ENCODE results near the gene EIF4H.
A peak's percentile ranks its signal among the peaks of the same experiment; 100 is the strongest.
"Not testable (repeated sequence)": the region's sequence is repeated elsewhere in the genome, so short reads cannot be mapped to it uniquely, and the experiment has no call there.

Gene EIF4H

DNA sequence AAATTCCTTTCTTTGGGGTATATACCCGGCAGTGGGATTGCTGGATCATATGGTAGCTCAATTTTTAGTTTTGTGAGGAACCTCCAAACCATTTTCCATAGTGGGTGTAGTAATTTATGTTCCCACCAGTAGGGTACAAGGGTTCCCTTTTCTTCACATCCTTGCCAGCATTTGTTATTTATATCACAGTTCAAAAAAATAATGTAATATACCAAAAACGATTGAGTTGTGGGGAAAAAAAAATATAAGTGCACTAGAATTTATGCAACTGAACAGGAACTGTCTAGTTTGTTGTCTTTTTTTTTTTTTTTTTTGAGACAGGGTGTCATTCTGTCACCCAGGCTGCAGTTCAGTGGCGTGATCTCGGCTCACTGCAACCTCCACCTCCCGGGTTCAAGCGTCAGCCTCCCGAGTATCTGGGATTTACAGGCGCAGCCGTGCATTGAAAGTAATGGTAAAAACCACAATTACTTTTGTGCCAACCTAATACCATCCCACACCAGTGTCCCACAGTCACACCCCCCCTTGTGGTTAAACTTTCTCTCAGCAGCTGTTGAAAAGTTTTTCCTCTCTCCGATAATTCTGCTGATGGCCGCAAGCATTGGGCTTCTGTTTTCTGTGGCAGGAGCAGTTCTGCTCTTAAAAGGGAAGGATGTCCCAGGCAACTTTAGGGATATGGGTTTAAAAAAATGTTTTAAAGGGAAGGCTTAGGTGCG lies 28.8 kb downstream of the EIF4H start:
- peak; percentile 59 for DNase-seq

DNA sequence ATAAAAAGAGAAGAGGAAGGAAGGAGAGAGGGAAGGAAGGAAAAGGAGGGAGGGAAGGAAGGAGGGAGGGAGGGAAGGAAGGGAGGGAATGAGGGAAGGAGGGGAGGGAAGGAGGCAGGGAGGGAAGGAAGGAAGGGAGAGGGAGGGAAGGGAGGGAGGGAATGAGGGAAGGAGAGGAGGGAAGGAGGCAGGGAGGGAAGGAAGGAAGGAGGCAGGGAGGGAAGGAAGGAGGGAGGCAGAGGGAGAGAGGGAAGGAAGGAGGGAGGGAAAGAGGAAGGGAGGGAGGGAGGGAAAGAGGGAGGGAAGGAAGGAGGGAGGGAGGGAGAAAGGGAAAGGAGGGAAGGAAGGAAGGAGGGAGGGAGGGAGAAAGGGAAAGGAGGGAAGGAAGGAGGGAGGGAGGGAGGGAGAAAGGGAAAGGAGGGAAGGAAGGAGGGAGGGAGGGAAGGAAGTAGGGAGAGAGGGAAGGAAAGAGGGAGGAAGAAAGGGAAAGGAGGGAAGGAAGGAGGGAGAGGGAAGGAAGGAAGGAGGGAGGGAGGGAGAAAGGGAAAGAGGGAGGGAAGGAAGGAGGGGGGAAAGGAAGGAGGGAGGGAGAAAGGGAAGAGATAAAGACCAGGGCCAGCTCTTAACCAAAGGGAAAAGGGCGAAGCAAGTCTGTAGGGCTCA lies 29.9 kb downstream of the EIF4H start:
- no peak for DNase-seq

DNA sequence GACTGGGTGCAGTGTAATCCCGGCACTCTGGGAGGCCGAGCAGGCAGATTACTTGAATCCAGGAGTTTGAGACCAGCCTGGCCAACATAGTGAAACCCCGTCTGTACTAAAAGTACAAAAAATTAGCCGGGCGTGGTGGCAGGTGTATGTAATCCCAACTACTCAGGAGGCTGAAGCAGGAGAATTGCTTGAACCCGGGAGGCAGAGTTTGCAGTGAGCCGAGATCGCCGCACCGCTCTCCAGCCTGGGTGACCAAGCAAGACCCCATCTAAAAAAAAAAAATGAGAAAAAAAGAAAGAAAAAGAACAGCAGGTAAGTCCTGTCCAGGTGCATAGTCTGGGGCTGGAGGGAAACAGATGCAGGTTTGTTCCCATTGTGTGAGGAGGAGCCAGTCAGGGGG lies 31.9 kb downstream of the EIF4H start:
- not testable (repeated sequence) for DNase-seq

DNA sequence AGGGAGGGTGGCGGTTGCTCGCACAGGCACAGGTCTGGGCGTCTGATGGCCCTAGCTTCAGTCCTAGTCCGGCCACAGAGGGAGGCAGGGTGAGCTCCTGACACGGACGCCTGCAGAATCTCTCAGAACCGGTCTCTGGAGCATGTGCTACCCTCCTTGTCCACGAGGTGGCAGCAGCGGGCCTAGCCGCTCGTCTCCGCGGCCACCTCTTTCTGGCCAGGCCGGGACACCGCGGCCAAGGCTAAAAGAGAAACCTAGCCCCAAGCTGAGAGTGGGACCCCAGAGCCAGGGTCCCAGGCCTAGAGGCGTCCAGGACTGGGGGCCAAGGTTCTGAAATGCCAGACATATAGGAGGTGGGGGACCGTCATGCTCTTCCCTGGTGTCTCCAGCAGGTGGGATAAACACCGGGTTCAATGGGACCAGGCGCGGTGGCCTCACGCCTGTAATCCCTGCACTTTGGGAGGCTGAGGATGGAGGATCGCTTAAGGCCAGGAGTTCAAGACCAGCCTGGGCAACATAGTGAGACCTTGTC lies 32.5 kb downstream of the EIF4H start:
- peak; percentile 78 for DNase-seq

DNA sequence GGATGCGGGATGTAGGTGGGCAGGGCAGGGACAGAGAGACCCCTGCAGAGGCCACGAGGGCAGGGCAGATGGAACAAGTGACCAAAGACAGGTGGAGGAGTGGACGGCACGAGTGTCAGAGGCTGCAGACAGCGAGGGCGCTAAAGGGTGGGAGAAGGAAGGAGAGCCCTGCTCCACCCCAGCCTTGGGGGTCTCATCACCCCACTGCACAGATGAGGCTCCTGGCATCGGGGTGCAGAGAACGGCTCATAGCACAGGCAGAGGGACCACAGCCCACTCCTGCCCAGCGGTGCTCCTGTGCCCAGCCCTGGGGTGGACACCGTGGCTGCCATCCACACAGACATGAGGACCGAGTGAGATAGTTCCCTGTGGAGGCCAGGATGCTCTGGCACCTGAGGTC lies 33.4 kb downstream of the EIF4H start:
- DNase-seq, result no peak

DNA sequence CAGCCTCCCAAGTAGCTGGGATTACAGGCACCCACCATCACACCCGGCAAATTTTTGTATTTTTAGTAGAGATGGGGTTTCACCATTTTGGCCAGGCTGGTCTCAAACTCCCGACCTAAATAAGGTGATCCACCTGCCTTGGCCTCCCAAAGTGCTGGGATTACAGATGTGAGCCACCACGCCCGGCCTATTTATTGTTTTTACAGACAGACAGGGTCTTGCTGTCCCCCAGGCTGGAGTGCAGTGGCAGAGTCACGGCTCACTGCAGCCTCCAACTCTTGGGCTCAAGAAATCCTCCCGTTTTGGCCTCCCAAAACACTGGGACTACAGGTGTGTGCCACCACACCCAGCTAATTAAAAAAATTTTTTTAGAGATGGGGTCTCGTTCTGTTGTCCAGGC lies 34.1 kb downstream of the EIF4H start:
- DNase-seq, result not testable (repeated sequence)

DNA sequence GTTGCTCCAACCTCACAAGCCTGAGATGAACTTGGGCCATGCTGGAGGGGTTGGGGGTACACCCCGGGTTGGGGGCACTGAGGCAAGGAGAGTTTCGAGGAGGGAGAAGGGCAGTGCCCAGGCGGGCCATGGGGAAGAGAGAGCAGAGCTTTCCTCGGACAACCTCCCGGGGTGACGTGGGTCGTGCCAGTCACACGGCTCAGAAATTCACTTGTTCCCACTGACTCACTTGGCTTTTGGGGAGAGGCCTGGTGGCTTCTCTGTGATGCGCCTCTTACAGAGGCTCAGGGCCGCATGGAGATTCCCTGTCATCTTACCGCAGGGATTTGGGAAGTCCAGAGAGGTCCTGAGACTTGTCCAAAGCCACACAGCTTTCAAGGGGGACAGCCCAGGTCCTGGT lies 38.5 kb downstream of the EIF4H start:
- no peak for DNase-seq

DNA sequence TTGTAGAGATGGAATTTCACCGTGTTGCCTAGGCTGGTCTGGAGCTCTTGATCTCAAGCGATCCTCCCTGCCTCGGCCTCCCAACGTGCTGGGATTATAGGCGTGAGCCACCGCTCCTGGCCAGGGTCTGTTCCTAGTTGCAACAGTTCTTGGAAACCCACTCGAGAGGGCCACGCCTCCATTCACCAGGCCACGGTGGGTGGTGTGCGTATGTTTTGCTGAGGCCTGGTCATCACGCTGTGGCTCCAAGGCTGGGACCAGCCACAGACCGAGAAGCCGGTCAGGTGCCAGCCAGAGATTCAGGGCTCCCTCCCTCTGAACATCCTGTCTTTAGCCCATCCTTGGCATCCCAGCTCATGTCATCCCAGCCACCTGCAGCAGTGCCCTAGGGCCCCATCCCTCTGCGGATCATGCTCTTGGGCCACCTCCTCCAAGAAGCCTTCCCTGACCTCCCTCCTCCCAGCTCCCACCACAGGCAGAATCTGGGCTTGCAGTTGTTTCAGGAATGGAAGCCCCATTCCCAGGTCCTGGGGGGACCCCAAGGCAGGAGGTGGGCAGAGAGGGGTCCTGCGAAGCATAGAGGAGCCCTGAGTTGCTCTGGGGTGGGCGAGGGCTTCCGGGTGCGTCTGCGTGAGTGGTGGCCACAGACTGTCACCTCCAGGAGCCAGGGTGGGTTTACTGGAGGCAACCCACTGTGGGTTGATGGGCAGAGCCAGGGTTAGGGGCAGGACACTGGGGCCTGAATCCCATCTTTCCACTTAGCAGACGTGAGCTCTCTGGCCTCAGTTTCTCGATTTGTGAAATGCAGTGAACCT lies 40.9 kb downstream of the EIF4H start:
- DNase-seq, result peak; percentile 41

DNA sequence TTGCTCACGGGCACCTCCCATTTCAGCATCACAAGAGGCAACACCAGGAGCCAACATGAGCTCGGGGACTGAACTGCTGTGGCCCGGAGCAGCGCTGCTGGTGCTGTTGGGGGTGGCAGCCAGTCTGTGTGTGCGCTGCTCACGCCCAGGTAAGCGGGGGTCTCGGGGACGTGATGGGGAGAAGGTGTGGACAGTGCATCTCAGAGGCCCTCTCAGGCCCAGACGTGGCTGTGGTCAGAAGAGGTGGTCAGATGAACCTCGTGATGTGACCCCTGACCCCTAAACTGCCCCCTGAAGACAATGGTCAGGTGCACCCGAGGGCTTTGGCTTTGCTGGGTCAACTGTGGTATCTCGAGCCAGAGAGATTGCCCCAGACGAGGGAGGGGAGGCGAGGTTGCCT lies 41.8 kb downstream of the EIF4H start:
- no peak for DNase-seq

DNA sequence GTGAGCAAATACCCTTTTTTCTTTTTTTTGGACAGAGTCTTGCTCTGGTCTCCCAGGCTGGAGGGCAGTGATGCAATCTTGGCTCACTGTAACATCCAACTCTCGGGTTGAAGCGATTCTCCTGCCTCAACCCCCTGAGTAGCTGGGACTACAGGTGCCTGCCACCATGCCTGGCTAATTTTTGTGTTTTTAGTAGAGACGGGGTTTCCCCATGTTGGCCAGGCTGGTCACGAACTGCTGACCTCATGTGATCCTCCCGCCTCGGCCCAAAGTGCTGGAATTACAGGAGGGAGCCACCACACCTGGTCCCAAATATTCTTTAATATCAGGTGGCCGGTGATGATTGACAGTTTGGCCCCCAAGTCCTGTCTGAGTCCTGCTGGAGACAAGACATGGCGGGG lies 42.2 kb downstream of the EIF4H start:
- no peak for DNase-seq

DNA sequence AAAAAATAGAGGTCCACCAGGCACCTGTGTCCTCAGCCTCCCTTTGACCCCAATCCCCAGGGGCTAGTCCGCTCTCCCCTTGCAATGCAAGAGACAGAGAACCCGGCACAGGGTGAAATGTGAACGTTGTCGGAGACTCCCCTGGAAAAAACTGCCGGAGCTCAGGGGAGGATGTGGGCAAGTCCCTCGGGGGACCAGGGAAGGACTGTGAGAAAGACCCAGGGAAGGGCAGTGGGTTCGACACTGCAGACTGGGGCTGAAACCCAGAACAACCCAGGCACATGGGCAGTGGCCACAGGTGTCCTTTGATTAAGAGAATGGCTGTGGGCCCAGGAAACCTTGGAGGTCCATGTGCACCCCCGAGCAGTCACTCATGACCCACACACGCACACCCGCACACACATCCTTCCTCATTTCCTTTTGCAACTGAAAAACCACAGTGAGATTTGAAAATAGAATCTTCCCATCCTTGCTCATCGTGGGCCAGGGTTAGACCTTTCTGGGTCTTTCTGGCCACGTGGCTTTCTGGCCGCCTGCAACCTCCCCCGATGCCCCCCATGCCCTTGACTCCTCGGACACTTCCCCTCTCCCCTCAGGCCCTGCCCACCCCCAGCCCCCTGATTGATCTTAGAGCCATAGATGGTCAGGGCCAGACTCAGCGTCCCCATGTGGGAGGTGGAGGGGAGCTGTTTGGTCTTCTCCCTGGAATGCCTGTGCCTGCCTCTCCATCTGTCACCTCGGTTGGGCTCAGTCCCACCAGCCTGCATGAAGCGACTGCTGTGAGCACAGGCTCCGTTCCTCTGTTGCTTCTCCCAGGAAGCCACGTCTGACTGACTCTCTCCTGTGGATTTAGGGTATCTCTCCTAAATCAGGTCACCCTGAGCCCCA lies 43.5 kb downstream of the EIF4H start:
- peak; percentile 26 for DNase-seq

DNA sequence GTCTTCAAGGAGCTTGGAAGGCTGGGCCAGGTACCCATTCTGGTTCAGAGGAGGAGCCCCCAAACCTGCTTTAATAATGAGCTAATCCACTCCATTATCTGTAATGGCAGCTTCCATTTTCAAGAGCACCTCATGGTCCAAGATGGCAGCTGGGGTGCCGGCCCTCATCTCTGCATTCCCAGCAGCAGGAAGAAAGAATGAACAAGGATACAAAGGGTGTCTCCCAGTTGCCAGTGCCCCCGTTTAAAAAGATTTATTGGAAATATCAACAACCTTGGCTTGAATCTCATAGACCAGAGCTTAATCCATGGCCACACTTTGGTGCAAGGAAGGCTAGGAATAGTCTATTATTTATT lies 44.2 kb downstream of the EIF4H start:
- no peak for DNase-seq

DNA sequence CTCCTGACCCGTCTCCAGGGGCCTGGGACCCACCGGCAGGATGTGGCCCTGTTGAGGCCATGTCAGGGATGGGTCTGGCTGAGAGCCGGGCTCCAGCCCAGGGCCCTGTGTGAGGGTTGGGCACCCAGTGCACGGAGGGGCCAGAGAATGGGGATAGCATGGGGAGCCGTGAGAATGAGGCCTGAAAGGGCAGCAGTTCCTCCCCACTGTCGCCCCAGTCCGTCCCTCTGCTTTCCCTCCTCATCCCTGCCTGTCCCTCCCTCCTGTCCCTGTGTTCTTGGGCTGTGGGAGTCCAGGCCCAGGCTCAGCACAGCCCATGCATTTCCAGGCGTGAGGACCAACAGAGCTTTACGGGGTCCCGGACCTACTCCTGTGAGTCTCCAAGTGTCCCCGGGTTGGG lies 45.3 kb downstream of the EIF4H start:
- DNase-seq, result no peak

DNA sequence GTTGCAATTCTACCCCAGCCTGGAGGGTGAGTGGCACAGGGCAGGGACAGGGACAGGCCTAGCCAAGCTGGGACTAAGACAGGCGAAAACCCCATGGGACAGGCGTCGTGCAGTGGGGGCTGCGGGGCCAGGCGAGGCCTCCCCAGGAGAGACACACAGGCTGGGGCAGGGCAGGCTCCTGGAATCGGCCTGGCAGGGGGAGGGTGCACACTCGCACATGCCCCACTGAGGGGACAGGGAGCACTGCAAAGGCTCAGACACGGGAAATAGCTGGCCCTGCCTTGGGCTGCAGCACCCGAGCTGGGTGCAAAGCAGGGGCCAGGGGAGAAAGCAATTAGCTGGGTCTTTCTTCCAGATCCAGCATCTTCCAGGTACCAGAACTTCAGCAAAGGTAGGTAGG lies 46.1 kb downstream of the EIF4H start:
- DNase-seq, result no peak

DNA sequence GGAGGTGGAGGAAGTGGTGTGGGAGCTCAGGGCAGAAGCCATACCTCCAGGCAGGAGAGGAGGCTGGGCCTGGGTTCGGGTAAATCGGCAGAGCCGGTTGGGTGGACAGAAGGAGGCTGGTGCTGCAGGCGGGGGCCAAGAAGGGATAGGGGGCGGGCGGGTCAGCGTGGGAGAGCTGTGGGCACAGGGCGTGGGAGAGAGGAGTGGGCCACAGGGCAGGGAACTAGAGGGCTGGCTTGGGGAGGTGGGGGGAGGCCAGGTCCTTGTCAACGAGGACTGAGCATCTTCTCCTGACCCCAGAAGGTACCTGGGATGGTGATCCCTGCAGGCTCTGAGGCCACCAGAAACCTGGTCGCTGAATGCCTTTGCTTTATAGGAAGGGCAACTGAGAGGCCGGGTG lies 47.6 kb downstream of the EIF4H start:
- no peak for DNase-seq

DNA sequence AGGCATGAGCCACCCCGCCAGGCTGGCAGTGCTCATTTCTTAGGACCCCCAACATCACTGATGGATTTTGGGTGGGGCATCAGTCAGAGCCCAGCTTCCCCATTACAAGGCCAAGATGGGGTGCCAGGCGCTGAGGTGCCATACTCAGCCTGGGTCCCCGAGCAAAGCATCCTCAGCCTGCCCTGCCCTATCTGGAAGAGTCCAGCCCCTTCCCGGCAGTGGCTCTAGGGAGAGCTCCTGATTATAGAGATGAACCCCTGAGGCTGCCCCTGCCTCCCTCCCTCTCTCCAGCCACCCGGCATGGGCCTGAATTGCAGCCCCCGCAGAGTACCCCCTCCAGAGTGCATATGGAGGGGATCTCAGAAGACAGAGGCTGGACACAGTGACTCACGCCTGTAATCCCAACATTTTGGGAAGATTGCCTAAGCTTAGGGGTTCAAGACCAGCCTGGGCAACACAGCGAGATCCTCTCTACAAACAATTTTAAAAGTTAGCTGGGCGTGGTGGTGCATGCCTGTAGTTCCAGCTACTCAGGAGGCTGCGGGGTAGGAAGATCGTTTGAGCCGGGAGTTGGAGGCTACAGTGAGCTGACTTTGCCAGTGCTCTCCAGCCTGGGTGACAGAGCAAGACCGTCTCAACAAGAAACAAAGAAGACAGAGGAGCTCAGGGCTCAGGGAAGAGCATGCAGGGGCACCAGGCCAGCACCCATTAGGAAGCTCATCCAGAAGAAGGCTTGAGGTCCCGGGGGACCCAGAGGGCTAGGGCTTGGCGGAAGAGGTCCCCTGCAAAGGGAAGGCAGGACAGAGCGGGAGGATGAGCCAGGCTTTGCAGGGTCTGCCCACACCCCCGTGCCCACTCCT lies 48.9 kb downstream of the EIF4H start:
- DNase-seq, result no peak

DNA sequence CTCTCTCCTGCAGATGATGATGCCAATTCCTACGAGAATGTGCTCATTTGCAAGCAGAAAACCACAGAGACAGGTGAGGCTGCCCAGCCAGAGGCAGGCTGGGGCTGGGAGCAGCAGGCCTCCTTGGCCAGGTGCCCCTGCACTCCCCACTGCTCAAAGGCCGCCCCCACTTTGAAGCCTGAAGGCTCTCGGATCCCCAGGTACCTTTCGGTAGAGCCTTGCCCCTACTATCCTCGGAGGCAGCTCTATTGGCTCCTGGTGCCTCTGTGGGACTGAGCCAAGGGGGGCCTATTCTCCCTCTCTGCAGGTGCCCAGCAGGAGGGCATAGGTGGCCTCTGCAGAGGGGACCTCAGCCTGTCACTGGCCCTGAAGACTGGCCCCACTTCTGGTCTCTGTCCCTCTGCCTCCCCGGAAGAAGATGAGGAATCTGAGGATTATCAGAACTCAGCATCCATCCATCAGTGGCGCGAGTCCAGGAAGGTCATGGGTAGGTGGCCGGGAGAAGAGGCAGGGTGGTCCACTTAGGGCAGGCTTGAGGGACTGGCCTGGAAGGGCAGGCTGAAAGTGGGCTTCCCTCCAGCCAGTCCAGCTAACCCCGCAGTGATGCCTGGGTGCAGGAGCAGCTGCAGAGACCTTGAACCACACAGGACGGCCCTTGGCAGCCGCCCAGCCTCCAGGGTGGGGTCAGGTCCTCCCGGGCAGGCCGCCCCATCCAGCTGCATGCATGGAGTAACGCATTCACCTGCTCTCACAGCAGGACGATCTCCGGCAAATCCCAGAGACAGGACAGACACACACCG lies 49.8 kb downstream of the EIF4H start:
- DNase-seq, result no peak

DNA sequence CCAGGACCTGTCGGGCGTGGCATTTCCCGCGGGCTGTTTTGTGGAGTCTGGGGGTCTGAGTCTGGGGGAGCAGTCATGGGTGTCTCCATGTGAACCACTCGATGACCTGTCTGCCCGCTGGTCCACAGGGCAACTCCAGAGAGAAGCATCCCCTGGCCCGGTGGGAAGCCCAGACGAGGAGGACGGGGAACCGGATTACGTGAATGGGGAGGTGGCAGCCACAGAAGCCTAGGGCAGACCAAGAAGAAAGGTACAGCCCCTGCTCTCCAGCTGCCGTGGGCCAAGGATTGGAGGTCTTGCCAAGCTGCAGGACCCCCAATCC lies 50.3 kb downstream of the EIF4H start:
- no peak for DNase-seq

DNA sequence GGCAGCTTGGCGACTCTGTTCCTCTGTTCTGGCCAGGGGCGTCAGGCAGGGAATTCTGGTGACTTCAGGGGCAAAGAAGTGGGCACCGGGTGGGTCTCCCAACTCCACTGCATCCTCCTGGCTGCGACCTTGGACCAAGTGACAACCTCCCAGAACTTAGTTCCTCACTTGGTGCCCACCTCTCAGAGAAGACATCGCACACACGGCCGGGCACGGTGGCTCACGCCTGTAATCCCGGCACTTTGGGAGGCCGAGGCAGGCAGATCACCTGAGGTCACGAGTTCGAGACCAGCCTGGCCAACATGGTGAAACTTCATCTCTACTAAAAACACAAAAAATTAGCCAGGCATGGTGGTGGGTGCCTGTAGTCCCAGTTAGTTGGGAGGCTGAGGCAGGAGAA lies 50.8 kb downstream of the EIF4H start:
- not testable (repeated sequence) for DNase-seq

DNA sequence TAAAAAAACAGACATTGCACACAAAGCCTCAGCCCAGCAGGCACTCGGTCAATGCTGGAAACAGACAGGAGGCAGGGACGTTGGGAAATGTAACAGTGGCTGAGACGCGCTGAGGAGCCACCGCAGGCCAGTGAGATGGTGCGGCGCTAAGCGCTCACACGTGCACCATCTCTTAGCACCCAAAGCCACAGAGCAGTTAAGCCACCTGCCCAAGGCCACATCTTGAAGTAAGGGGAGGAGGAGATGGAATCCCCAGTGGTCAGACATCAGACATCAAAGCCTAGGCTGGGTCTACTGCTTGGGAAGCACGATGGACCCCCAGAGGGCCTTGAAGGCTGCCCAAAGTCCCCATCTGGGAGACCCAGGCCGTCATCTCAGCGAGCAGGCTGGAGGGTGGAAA lies 51.2 kb downstream of the EIF4H start:
- no peak for DNase-seq

DNA sequence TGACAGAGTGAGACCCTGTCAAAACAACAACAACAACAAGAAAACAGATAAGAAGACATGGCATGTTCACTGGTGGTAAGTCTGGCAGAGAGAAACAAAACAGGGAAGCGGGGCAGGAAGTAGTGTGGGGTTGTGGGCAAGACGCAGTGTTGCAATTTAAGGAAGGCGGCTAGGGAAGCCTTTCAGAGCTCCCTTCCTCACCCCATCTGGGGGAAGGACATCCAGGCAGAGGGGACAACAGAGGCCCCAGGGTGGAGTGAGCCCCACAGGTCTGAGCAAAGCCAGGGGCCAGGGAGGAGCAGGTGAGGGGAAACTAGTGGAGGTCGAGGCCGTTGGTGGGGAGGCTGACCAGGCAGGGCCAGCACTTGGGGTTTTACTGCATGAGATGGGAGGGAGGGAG lies 52.5 kb downstream of the EIF4H start:
- DNase-seq, result no peak

Measured in NCI-H82 (cell line).